CD4-positive, alpha-beta T cell treated with Interleukin-10 for 1 hour (primary cell): ENCODE measurements around the gene FAM236C.
"Not testable (repeated sequence)": the region's sequence is repeated elsewhere in the genome, so short reads cannot be mapped to it uniquely, and the experiment has no call there.

ENCODE experiments used
- DNase-seq: peaks from one replicate; pipeline ENCODE4 v3.0.0-alpha.2; 2020

FAM236C gene

GRCh38 chrX:72912315-72912714, at the start of gene FAM236C:
FAM236C (plus strand) TSS chrX:72912615; CDS start chrX:72912715, 100 bp downstream.
- DNase-seq, result not testable (repeated sequence)

GRCh38 chrX:72882898-72883297, 29.5 kb upstream of the FAM236C start:
- not testable (repeated sequence) for DNase-seq

DNA sequence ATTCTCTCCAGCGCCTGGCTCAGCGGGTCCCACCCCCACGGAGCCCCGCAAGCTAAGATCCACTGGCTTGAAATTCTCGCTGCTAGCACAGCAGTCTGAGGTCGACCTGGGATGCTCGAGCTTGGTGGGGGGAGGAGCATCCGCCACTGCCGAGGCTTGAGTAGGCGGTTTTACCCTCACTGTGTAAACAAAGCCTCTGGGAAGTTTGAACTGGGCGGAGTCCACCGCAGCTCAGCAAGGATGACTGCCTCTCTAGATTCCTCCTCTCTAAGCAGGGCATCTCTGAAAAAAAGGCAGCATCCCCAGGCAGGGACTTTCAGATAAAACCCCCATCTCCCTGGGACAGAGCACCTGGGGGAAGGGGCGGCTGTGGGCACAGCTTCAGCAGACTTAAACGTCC, 22.7 kb upstream of the FAM236C start:
- not testable (repeated sequence) for DNase-seq

DNA sequence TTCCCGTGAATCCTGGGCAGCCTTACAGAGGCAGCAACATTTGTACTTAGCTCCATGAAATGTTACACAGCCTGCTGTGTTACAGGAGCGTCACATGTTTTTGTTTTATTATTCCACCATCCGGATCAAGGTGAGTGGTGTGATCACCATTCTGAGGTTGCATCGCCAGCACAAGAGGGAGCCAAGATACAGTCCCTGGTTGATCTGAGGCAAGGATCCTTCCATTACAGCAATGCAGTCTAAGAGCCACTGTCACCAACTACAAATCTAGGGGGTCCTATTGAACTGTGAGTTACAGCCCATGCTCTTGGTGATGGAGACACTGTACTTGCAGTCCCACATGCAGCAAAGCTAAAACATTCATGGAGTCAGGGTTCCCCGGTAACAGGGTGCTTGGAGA, 3.7 kb downstream of the FAM236C start:
- DNase-seq, result not testable (repeated sequence)

DNA sequence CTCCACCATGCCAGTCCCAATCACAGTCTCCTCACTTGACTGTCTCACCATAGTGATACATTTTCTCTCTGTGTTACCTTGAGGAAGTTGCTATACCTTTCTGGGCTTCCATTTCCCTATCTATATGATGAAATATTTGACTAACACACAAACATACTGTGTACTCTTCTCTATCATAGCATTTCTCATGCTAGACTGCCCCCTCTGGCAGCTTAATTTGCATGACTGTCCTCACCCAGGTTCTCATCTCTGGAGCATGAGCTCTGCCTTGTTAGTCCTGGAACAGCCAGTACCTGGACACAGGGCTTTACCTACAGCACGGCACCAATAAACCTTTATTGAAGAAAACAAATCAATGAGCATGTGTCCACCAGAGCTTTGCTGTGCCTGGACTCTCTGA, 19.9 kb downstream of the FAM236C start:
- DNase-seq, result not testable (repeated sequence)

- DNase-seq, result not testable (repeated sequence)
Measured at GRCh38 chrX:72936455-72936854, 24.0 kb downstream of the FAM236C start.

DNA sequence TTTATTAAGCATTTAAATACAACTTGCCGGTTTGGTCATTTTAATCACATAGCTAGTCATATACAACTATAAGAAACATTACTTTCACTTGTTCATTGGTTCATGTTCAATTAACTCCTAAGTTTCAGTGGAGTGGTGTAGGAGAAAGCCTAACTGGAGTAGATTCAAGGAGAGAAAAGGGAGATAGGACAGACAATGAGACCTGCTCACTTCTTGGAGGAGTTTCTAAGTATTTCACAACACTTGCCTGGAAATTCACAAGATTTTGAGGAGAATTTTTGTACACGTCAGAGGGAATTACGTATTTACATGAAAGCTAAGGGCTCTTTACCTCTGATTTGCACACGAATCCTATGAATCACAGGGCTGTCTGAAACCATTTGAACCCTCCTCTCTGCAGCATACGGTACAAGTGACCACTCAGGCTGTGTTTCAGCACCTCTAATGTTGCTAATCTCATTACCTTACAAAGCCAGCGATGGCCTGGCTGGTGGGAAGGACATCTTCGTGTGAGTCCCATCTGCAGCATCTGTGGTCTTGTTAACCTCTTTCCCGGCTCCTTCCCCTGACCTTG, 24.6 kb downstream of the FAM236C start:
- DNase-seq, result not testable (repeated sequence)

GRCh38 chrX:72937906-72938305, 25.5 kb downstream of the FAM236C start, which contains the start of gene FAM236A:
FAM236A (plus strand) TSS chrX:72938206; CDS start chrX:72938263, 57 bp downstream.
- not testable (repeated sequence) for DNase-seq

DNA sequence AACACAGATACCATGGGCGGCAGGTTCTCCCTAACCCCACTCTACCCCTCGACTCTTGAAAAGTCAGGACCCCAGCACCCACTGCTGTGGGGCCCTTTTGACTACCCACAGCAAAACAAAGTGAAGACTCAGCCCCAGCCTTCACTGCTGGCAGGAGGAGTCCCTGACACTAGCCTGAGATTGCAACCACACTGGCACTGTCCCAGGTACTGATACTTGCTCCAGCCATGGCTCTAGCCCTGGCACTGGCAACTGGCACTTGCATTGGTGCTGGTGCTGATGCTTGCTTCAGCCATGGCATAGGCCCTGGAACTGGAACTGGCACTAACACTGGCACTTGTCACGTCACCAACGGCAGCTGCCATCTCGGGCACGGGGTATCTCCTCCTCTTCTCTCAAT, 29.9 kb downstream of the FAM236C start:
- DNase-seq, result not testable (repeated sequence)

DNA sequence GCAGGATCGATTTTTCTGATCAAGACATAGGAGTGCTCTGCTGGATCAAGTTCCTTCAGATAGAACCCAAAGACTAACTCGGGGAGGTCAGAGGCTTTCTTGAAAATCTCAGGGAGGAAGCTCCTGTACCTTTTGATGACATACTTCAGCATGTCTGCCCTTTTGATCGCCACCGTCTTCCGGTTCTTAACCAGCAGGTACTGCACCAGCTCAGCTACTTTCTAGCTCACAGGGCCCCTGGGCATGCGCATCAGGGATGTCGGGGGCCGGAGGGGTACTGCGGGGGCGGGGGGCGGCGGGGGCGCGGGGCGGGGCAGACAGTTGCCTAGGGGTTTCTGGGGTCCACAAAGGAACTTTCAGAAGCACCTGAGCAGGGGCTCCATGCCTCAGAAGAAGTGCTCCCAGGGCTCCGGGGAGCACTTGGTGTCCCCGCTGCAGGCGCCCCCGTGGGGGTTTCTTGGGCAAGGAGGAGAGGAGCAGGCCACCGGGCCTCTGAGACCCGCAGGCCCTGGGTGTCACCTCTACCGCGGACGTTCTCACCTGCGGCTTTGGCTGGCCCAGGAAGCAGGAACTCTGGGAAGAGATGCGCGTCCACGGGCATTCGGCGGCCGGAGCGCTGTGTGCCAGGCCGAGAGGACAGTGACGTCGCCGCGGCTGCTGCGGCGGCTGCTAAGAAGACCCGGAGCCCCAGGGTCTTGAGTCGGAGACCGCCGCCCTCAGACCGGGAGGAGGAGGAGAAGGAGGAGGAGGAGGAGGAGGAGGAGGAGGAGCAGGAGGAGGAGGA, 30.8 kb downstream of the FAM236C start:
- DNase-seq, result not testable (repeated sequence)

DNA sequence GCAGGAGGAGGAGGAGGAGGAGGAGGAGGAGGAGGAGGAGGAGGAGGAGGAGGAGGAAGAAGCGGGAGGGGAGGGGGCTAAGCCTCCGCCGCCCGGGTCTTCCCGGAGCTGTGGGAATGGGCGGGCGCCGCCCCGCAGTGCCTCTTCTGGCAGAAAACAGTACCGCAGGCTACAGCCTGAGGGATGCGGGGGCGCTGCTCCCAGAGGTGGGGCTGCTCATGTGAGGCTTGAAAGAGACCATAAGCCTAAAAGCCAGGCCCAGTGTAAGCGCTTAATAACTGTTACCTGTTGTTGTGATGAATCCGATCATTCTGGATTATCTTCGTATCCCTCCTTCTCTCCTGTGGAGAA, 31.4 kb downstream of the FAM236C start, which contains the start of gene DMRTC1:
DMRTC1 (minus strand) TSS at position 19 of the 351 bp plus-strand sequence. CDS start 68,143 bp downstream, outside the sequence.
- not testable (repeated sequence) for DNase-seq

- DNase-seq, result not testable (repeated sequence)
Measured at GRCh38 chrX:72959971-72960370, 47.6 kb downstream of the FAM236C start.
